Ishikawa (cell line): ENCODE data around the gene N4BP2L2.

ENCODE experiments used
- CEBPB ChIP-seq: IDR thresholded peaks from 2 replicates; pipeline ENCODE4 v1.6.1; 2012
- CREB1 ChIP-seq: IDR thresholded peaks from 2 replicates; pipeline ENCODE4 v1.6.1; 2012; ENCODE audit warnings: low read depth
- EGR1 ChIP-seq: IDR thresholded peaks from 2 replicates; pipeline ENCODE4 v1.6.1; 2012
- EP300 ChIP-seq: IDR thresholded peaks from 2 replicates; pipeline ENCODE4 v1.6.1; 2012; ENCODE audit warnings: borderline replicate concordance
- FOXM1 ChIP-seq: IDR thresholded peaks from 2 replicates; pipeline ENCODE4 v1.6.1; 2012; ENCODE audit warnings: low read depth, borderline replicate concordance
- NFIC ChIP-seq: IDR thresholded peaks from 2 replicates; pipeline ENCODE4 v1.6.1; 2012
- RAD21 ChIP-seq: IDR thresholded peaks from 2 replicates; pipeline ENCODE4 v1.6.1; 2012; ENCODE audit warnings: low read depth
- TAF1 ChIP-seq: IDR thresholded peaks from 2 replicates; pipeline ENCODE4 v1.6.1; 2012; ENCODE audit warnings: low read depth, mild to moderate bottlenecking
- TCF12 ChIP-seq: IDR thresholded peaks from 2 replicates; pipeline ENCODE4 v1.6.1; 2012; ENCODE audit warnings: low read depth
- TEAD4 ChIP-seq: IDR thresholded peaks from 2 replicates; pipeline ENCODE4 v1.6.1; 2012
- YY1 ChIP-seq: IDR thresholded peaks from 2 replicates; pipeline ENCODE4 v1.6.1; 2012; ENCODE audit warnings: low read depth
- ZBTB7A ChIP-seq: IDR thresholded peaks from 2 replicates; pipeline ENCODE4 v1.6.1; 2012; ENCODE audit warnings: low read depth
- TF ChIP-seq, protein P1 (sequence below): IDR thresholded peaks from 2 replicates; pipeline ENCODE4 v1.6.1; 2012
- TF ChIP-seq, protein P2 (sequence below): IDR thresholded peaks from 2 replicates; pipeline ENCODE4 v1.6.1; 2012; ENCODE audit warnings: low read depth, mild to moderate bottlenecking
- TF ChIP-seq, protein P3 (sequence below): IDR thresholded peaks from 2 replicates; pipeline ENCODE4 v1.6.1; 2012

N4BP2L2 gene

DNA sequence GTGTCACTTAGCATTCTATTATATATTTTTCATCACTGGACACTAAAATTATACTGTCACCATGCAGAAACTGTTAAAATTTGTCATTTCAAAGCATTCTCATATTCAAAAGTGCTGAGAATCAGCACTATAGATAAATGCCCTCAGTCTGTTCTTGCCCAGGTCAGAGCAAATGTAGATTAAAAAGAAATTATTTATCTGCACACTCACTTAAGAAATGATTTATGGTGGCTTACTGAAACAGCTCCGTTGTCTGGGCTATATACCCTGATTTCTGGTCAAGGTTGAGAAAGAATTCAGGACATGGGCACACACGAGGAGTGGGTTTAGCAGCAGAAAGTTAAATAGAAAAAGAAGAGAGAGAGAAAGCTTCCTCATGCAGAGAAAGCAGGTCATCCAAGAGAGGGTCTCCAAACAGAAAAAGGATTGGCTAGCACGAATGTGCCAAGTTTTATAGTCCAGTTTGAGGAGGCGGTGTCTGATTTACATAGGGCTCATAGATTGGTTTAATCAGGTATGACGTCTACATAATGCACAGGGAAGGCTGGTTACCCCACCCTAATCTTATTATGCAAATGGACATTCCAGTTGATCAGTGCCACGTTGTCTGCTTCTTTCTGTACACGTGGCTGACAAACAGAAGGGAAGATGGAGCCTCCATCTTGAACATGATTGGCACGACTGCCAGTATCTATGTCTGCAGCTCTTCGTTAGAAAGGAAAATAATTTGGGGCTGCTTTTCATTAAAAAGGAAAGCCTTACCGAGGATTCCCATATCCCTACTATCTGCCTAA is 63.4 kb downstream of the N4BP2L2 start:
- TF ChIP-seq, protein P1, sequence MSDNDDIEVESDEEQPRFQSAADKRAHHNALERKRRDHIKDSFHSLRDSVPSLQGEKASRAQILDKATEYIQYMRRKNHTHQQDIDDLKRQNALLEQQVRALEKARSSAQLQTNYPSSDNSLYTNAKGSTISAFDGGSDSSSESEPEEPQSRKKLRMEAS, result peak; percentile 84
- TF ChIP-seq CREB1, result no peak

DNA sequence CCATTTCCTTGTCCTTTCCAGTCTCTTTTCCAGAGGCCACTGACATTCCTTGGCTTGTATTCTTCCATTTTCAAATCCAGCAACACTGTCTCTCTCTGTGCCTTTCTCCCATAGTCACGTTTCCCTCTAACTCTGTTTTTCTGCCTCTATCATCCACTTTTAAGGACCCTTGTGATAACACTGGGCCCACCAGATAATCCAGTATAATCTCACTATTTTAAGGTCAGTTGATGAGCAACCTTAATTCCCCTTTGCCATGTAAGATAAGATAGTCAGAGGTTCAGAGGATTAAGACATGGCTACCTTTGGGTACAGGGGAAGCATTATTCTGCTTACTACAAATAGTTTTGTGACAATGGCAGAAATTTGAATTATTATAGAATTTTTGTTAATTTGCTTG is 64.9 kb downstream of the N4BP2L2 start:
- TF ChIP-seq ZBTB7A (no peak), RAD21 (no peak), TCF12 (no peak), TAF1 (no peak), EGR1 (no peak), CEBPB (no peak), TEAD4 (no peak)
- TF ChIP-seq, protein P2, sequence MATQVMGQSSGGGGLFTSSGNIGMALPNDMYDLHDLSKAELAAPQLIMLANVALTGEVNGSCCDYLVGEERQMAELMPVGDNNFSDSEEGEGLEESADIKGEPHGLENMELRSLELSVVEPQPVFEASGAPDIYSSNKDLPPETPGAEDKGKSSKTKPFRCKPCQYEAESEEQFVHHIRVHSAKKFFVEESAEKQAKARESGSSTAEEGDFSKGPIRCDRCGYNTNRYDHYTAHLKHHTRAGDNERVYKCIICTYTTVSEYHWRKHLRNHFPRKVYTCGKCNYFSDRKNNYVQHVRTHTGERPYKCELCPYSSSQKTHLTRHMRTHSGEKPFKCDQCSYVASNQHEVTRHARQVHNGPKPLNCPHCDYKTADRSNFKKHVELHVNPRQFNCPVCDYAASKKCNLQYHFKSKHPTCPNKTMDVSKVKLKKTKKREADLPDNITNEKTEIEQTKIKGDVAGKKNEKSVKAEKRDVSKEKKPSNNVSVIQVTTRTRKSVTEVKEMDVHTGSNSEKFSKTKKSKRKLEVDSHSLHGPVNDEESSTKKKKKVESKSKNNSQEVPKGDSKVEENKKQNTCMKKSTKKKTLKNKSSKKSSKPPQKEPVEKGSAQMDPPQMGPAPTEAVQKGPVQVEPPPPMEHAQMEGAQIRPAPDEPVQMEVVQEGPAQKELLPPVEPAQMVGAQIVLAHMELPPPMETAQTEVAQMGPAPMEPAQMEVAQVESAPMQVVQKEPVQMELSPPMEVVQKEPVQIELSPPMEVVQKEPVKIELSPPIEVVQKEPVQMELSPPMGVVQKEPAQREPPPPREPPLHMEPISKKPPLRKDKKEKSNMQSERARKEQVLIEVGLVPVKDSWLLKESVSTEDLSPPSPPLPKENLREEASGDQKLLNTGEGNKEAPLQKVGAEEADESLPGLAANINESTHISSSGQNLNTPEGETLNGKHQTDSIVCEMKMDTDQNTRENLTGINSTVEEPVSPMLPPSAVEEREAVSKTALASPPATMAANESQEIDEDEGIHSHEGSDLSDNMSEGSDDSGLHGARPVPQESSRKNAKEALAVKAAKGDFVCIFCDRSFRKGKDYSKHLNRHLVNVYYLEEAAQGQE, result no peak

DNA sequence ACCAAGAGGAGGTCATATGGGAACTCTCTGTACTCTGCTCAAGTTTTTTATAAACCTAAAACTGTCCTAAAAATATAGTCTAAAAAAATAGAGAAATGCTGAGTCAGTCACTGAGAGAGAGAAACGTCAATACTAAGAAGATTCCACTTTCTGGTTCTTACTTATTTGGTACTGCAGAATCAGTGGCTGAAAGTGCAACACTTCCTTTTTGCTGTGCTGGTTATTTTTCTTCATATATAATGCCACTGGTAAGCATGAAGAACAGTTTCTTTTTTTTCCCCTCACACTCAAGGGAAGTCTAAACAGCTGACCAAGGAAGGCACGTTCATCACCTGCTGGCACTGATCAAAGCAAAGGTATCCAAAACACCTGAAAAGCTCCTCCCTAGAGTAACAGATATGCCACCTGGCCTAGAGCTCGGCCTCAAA is 66.4 kb downstream of the N4BP2L2 start:
- TF ChIP-seq ZBTB7A (no peak), TAF1 (no peak), TCF12 (no peak), EGR1 (no peak), FOXM1 (no peak), YY1 (no peak), RAD21 (no peak), NFIC (no peak), CEBPB (no peak), EP300 (no peak), CREB1 (no peak), TEAD4 (no peak)
- TF ChIP-seq, protein P1, result no peak
- TF ChIP-seq, protein P3, sequence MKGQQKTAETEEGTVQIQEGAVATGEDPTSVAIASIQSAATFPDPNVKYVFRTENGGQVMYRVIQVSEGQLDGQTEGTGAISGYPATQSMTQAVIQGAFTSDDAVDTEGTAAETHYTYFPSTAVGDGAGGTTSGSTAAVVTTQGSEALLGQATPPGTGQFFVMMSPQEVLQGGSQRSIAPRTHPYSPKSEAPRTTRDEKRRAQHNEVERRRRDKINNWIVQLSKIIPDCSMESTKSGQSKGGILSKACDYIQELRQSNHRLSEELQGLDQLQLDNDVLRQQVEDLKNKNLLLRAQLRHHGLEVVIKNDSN, result no peak
- TF ChIP-seq, protein P2, result no peak

DNA sequence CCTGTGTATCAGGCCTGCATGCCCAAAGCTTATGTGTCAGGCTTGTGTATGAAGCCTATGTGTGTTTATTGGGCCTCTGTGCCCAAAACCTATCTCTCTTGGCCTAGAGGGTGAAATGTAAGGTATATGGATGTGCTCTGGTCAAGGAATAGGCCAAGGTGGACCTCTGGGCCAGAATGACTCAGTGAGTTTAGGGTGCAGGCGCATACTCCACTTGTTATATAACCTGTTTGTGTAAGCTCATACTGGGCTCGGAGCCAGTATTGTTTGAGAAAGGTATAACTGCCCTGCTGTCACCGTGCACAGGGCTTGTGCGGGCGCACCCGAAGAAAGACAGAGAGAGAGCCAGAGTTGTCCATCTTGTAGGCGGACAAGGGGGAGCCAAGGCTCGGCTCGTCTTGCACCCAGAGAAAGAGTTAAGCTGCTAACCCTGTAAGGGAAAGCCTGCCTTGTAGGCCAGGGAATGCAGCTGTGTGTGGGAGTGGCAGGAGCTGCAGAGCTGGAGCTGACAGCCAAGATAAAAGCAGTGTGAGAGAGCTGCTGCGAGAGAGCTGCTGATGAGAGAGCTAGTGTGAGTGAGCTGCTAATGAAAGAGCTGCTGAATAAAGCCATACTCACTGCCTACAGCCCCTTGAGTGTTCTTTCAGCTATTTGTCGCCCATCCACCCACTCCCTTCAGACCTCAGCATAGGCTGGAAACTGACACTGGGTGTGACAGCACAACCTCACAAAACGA is 67.2 kb downstream of the N4BP2L2 start:
- TF ChIP-seq NFIC, result no peak

DNA sequence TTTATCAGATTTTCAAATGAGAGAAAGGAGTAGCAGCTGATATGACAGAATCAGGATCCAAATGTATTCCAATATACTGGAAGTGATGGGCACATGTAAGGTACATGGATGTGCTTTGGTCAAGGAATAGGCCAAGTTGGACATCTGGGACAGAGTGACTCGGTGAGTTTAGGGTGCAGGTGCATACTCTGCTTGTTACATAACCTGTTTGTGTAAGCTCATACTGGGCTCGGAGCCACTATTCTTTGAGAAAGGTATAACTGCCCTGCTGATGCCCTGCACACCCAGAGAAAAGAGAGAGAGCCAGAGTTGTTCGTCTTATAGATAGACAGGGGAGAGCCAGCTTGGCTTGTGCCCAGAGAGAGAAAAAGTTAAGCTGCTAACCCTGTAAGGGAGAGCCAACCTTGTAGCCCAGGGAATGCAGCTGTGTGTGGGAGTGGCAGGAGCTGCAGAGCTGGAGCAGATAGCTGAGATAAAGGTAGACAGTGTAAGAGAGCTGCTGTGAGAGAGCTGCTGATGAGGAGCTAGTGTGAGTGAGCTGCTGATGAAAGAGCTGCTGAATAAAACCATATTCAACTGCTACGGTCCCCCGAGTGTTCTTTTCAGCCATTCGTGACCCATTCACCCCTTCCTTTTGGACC is 70.0 kb downstream of the N4BP2L2 start:
- no peak for TF ChIP-seq CREB1
- TF ChIP-seq NFIC, result no peak
- TF ChIP-seq, protein P3, result no peak
- TF ChIP-seq TCF12, result no peak
- TF ChIP-seq TEAD4, result no peak
- no peak for TF ChIP-seq FOXM1
- TF ChIP-seq RAD21, result no peak
- no peak for TF ChIP-seq ZBTB7A
- TF ChIP-seq, protein P1, result no peak
- TF ChIP-seq TAF1, result no peak
- TF ChIP-seq, protein P2, result no peak
- TF ChIP-seq EP300, result no peak
- TF ChIP-seq CEBPB, result no peak
